H1 (cell line): ENCODE measurements around the gene ANAPC15. TPM values are rescaled to one million over a fixed set of nuclear protein-coding genes. Genes with fewer than 3 reads are reported as not detected.

Source experiments
- ASH2L ChIP-seq: fragments of 200-600, 300-600 bp; sonication (generic); IDR thresholded peaks from one replicate; pipeline ENCODE4 v1.7.1; 2017; ENCODE audit warnings: low read length
- CHD2 ChIP-seq: IDR thresholded peaks from 2 replicates; pipeline ENCODE4 v1.6.1; 2012; ENCODE audit warnings: low read length, improper control_type of control experiment
- EZH2 ChIP-seq: fragments of 200-600 bp; sonication (generic); IDR thresholded peaks from 2 replicates; pipeline ENCODE4 v1.7.1; 2012; ENCODE audit warnings: low read depth, mild to moderate bottlenecking, moderate library complexity, low read length, inconsistent platforms; ENCODE audit not compliant: severe bottlenecking
- FOSL1 ChIP-seq: IDR thresholded peaks from 2 replicates; pipeline ENCODE4 v1.6.1; 2011; ENCODE audit warnings: mild to moderate bottlenecking, low read depth, low read length, moderate library complexity; ENCODE audit not compliant: insufficient read depth
- GTF2F1 ChIP-seq: IDR thresholded peaks from 2 replicates; pipeline ENCODE4 v1.6.1; 2012; ENCODE audit warnings: low read depth, low read length, improper control_type of control experiment, borderline replicate concordance
- KDM1A ChIP-seq: fragments of 200-600, 300-600 bp; sonication (generic); IDR thresholded peaks from 2 replicates; pipeline ENCODE4 v1.7.1; 2016; ENCODE audit warnings: mild to moderate bottlenecking, low read length, borderline replicate concordance
- KDM4A ChIP-seq: IDR thresholded peaks from one replicate; pipeline ENCODE4 v1.7.1; 2012; ENCODE audit warnings: low read depth, mild to moderate bottlenecking, moderate library complexity, low read length, inconsistent platforms; ENCODE audit not compliant: severe bottlenecking
- NANOG ChIP-seq: IDR thresholded peaks from 2 replicates; pipeline ENCODE4 v1.6.1; 2011; ENCODE audit warnings: low read length, low read depth, mild to moderate bottlenecking, inconsistent platforms; ENCODE audit not compliant: insufficient read depth, poor library complexity, severe bottlenecking
- NRF1 ChIP-seq: IDR thresholded peaks from 2 replicates; pipeline ENCODE4 v1.6.1; 2011; ENCODE audit warnings: mild to moderate bottlenecking, low read depth, low read length, improper control_type of control experiment
- POLR2A ChIP-seq, 2 experiments: IDR thresholded peaks; 1 replicate in 1 of 2; 2 replicates in 1 of 2; pipeline ENCODE4 v1.6.1; 2011; ENCODE audit warnings: low read depth in 2 of 2, low read length in 2 of 2, mild to moderate bottlenecking in 2 of 2; ENCODE audit errors: control extremely low read depth in 1 of 2
- POLR2AphosphoS5 ChIP-seq: IDR thresholded peaks from 2 replicates; pipeline ENCODE4 v1.6.1; 2011; ENCODE audit warnings: low read depth, low read length
- RFX5 ChIP-seq: IDR thresholded peaks from 2 replicates; pipeline ENCODE4 v1.6.1; 2011; ENCODE audit warnings: low read depth, low read length, improper control_type of control experiment, borderline replicate concordance
- RNF2 ChIP-seq: fragments of 200-900, 300-1000 bp; sonication (generic); IDR thresholded peaks from 2 replicates; pipeline ENCODE4 v1.7.1; 2016; ENCODE audit warnings: borderline replicate concordance, low read depth, mild to moderate bottlenecking, antibody characterized with exemption, low read length; ENCODE audit not compliant: poor library complexity, severe bottlenecking; ENCODE audit errors: missing control alignments
- SAP30 ChIP-seq: fragments of 300-600 bp; sonication (generic); IDR thresholded peaks from 2 replicates; pipeline ENCODE4 v1.7.1; 2012; ENCODE audit warnings: low read length, moderate library complexity, mild to moderate bottlenecking, inconsistent platforms; ENCODE audit not compliant: insufficient read depth, insufficient replicate concordance
- SIX5 ChIP-seq: IDR thresholded peaks from 2 replicates; pipeline ENCODE4 v1.6.1; 2011; ENCODE audit warnings: mild to moderate bottlenecking, low read depth, low read length
- SP2 ChIP-seq: IDR thresholded peaks from 2 replicates; pipeline ENCODE4 v1.6.1; 2012; ENCODE audit warnings: mild to moderate bottlenecking, low read length, inconsistent platforms
- SP4 ChIP-seq: IDR thresholded peaks from 2 replicates; pipeline ENCODE4 v1.6.1; 2012; ENCODE audit warnings: low read length, inconsistent platforms
- TEAD4 ChIP-seq: IDR thresholded peaks from 2 replicates; pipeline ENCODE4 v1.6.1; 2012; ENCODE audit warnings: low read depth, low read length, inconsistent platforms, mixed read lengths
- YY1 ChIP-seq: IDR thresholded peaks from 2 replicates; pipeline ENCODE4 v1.6.1; 2011; ENCODE audit warnings: low read depth, mild to moderate bottlenecking, low read length
- ZNF274 ChIP-seq: IDR thresholded peaks from 2 replicates; pipeline ENCODE4 v1.7.0; 2012; ENCODE audit warnings: low read length, borderline replicate concordance; ENCODE audit errors: extremely low read depth
- polyA plus RNA-seq, 7 experiments: library from polyadenylated mRNA; depleted of rRNA in 3 of 7; stranded (reverse) in 5 of 7; unstranded in 2 of 7; fragments of >200 nt in 5 of 7; fragments of 200-250 nt in 2 of 7; gene quantifications; 1 replicate in 5 of 7; 2 replicates in 1 of 7; 4 replicates in 1 of 7; pipeline versions ENCODE4 v1.2.1 to v1.2.3, GENCODE V29; 2011 to 2013; ENCODE audit warnings: missing spikeins in 2 of 7, mixed read lengths in 2 of 7
- total RNA-seq: library from RNA; stranded (reverse); fragmentation: NEBNext Ultra II Directional; extraction: Animal tissue kit (Norgen Biotek cat#: 25700); gene quantifications from 2 replicates; pipeline ENCODE4 v1.2.1, GENCODE V29; 2021
- TF ChIP-seq, protein P1 (sequence below): IDR thresholded peaks from 2 replicates; pipeline ENCODE4 v1.6.1; 2012; ENCODE audit warnings: inconsistent platforms
- TF ChIP-seq, protein P2 (sequence below): IDR thresholded peaks from 2 replicates; pipeline ENCODE4 v1.6.1; 2011; ENCODE audit warnings: low read length, improper control_type of control experiment

Gene ANAPC15
- total and polyA plus RNA-seq, 2 of the 8 experiments (the other 6 are each of a cell fraction or from before 2014, with no cell fraction given), result 66.2 to 74.9 TPM

DNA sequence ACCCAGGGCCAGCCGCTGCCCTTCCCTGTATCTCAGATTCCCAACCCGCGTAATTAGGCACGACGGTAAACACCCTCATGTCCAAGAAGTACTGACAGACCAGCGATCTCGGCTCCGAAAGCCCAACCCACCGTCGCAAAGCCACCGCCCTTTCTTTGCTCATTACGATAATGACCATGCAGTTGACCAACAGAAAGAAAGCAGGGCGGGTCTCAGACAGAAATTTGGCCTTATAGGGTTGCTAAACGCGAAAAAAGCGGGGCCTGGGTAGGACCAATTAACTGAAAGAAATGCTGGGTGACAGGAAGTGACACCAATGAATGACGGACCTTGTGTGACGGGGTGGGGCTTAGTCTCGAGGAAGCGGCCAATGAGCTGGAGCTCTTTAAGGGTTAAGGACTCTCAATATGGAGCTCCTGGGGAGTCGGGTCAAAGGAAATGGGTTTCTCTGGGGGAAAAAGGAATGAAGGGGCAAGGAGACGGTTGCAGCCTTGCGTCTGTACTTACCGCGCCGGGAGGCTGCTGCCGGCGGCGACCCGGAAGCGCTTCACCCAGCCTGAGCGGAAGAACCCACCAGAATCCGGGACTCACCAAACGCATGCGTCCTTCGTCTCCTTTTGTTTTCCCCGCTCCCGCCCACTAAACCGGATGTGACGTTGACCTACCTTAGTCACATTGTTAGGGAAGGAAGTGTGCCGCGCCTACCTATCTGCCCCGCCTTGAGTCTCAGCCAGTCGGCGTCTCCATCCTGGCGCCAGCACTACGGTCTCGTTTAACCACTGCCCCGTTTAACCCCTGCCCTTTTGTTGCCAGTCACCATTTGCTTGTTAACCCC, at the start of gene ANAPC15 (continued):
- TF ChIP-seq YY1 (peak; percentile 7; the same call in 1 of the 2 replicates), CHD2 (peak; percentile 82), KDM1A (no peak), SP2 (peak; percentile 64), RNF2 (no peak), EZH2 (no peak), TEAD4 (no peak), GTF2F1 (0 out of 2 replicates have a peak, but pooled peaks have one; percentile 38), SAP30 (peak; percentile 29), SP4 (no peak; the same call in none of the 2 replicates), SIX5 (no peak), ASH2L (peak; percentile 37), KDM4A (peak; percentile 55), NANOG (peak; percentile 34), FOSL1 (no peak), RFX5 (no peak), POLR2AphosphoS5 (peak; percentile 99), NRF1 (peak; percentile 56), ZNF274 (no peak), POLR2A (IDR thresholded peaks at IDR 0.05; ENCODE audit: control extremely low read depth in 1 of 2, low read depth in 2 of 2, low read length in 2 of 2) (peak; percentile 97 to 100)
- TF ChIP-seq, protein P1, sequence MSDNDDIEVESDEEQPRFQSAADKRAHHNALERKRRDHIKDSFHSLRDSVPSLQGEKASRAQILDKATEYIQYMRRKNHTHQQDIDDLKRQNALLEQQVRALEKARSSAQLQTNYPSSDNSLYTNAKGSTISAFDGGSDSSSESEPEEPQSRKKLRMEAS, result peak; percentile 81
- TF ChIP-seq, protein P2, sequence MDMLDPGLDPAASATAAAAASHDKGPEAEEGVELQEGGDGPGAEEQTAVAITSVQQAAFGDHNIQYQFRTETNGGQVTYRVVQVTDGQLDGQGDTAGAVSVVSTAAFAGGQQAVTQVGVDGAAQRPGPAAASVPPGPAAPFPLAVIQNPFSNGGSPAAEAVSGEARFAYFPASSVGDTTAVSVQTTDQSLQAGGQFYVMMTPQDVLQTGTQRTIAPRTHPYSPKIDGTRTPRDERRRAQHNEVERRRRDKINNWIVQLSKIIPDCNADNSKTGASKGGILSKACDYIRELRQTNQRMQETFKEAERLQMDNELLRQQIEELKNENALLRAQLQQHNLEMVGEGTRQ, result no peak
